GM23338 (cell line): Measurements from ENCODE around the gene CHCHD10. TPM values are rescaled to one million over a fixed set of nuclear protein-coding genes. Genes with fewer than 3 reads are reported as not detected.

Experiments used
- ATAC-seq: fragments of 200-7000 bp; cut with Tn5 transposase; 3 replicates; pipeline ENCODE4 v1.9.1; 2020
- DNase-seq: peaks from one replicate; pipeline ENCODE4 v3.0.0-alpha.2; 2015; ENCODE audit warnings: low spot score
- H2AFZ ChIP-seq: fragments of 200-600 bp; sonication (generic); 2 replicates; pipeline ENCODE4 v1.8.0; 2016; ENCODE audit warnings: antibody characterized with exemption, mild to moderate bottlenecking, moderate library complexity
- H3F3A ChIP-seq: fragments of 200-600 bp; sonication (generic); replicated peaks from 2 replicates; pipeline ENCODE4 v1.8.0; 2017; ENCODE audit warnings: antibody characterized with exemption, mixed run types, low read depth
- H3K27ac ChIP-seq: fragments of 200-600 bp; sonication (generic); 2 replicates; pipeline ENCODE4 v1.6.1; 2016; ENCODE audit warnings: low read depth
- H3K27me3 ChIP-seq: fragments of 200-600 bp; sonication (generic); 2 replicates; pipeline ENCODE4 v1.8.0; 2016; ENCODE audit warnings: mild to moderate bottlenecking, mixed run types, moderate library complexity; ENCODE audit not compliant: insufficient read depth
- H3K36me3 ChIP-seq: fragments of 200-600 bp; sonication (generic); 2 replicates; pipeline ENCODE4 v1.8.0; 2016; ENCODE audit warnings: mild to moderate bottlenecking; ENCODE audit not compliant: insufficient read depth
- H3K4me1 ChIP-seq: fragments of 200-600 bp; sonication (generic); 2 replicates; pipeline ENCODE4 v1.8.0; 2016; ENCODE audit warnings: mild to moderate bottlenecking, moderate library complexity; ENCODE audit not compliant: insufficient read depth
- H3K4me2 ChIP-seq: fragments of 200-600 bp; sonication (generic); 2 replicates; pipeline ENCODE4 v1.7.1; 2017; ENCODE audit warnings: mixed run types
- H3K4me3 ChIP-seq: fragments of 200-600 bp; sonication (generic); 2 replicates; pipeline ENCODE4 v1.6.1; 2016; ENCODE audit warnings: mixed run types
- H3K79me2 ChIP-seq: fragments of 200-600 bp; sonication (generic); replicated peaks from 2 replicates; pipeline ENCODE4 v1.8.0; 2017; ENCODE audit warnings: mild to moderate bottlenecking; ENCODE audit not compliant: insufficient read depth
- H3K9me2 ChIP-seq: fragments of 200-600 bp; sonication (generic); 2 replicates; pipeline ENCODE4 v1.8.0; 2017; ENCODE audit not compliant: insufficient read depth
- H4K20me1 ChIP-seq: fragments of 200-600 bp; sonication (generic); replicated peaks from 2 replicates; pipeline ENCODE4 v1.8.0; 2017; ENCODE audit warnings: mild to moderate bottlenecking; ENCODE audit not compliant: insufficient read depth
- H3K27ac Mint-ChIP-seq: 2 replicates; pipeline ENCODE4 v1.8.0; 2020; ENCODE audit warnings: inconsistent platforms, mild to moderate bottlenecking, moderate library complexity, mixed read lengths
- H3K27me3 Mint-ChIP-seq: 3 replicates; pipeline ENCODE4 v1.8.0; 2022; ENCODE audit warnings: low read depth, mild to moderate bottlenecking, moderate library complexity, mixed read lengths, inconsistent platforms; ENCODE audit not compliant: insufficient read depth, poor library complexity
- H3K36me3 Mint-ChIP-seq: 3 replicates; pipeline ENCODE4 v1.8.0; 2021; ENCODE audit warnings: low read depth, mild to moderate bottlenecking, inconsistent platforms, moderate library complexity, mixed read lengths
- H3K4me1 Mint-ChIP-seq: 3 replicates; pipeline ENCODE4 v1.8.0; 2020; ENCODE audit warnings: mild to moderate bottlenecking, inconsistent platforms, mixed read lengths
- H3K4me3 Mint-ChIP-seq: 3 replicates; pipeline ENCODE4 v1.8.0; 2021; ENCODE audit warnings: moderate library complexity, mild to moderate bottlenecking, inconsistent platforms, mixed read lengths
- H3K9me3 Mint-ChIP-seq: 3 replicates; pipeline ENCODE4 v1.8.0; 2020; ENCODE audit warnings: moderate library complexity, mild to moderate bottlenecking, inconsistent platforms, mixed read lengths
- EZH2 ChIP-seq: fragments of 200-600 bp; sonication (generic); IDR thresholded peaks from one replicate; pipeline ENCODE4 v1.8.0; 2017; ENCODE audit warnings: antibody characterized with exemption, mild to moderate bottlenecking, low read depth; ENCODE audit not compliant: unreplicated experiment
- EZH2phosphoT487 ChIP-seq: fragments of 200-600 bp; sonication (generic); IDR thresholded peaks from one replicate; pipeline ENCODE4 v1.8.1; 2018; ENCODE audit warnings: antibody characterized with exemption; ENCODE audit not compliant: unreplicated experiment
- JUNB ChIP-seq: IDR thresholded peaks from one replicate; pipeline ENCODE4 v1.6.1; 2016; ENCODE audit warnings: antibody characterized with exemption; ENCODE audit not compliant: unreplicated experiment
- NANOG ChIP-seq: IDR thresholded peaks from 2 replicates; pipeline ENCODE4 v1.6.1; 2016; ENCODE audit warnings: antibody characterized with exemption, borderline replicate concordance
- POLR2AphosphoS5 ChIP-seq: IDR thresholded peaks from 2 replicates; pipeline ENCODE4 v1.6.1; 2016; ENCODE audit warnings: antibody characterized with exemption, low read depth
- ZNF114 ChIP-seq: fragments of 250-450 bp; sonication (Bioruptor Pico); IDR thresholded peaks from 2 replicates; pipeline ENCODE4 v1.5.0; 2020; ENCODE audit warnings: mild to moderate bottlenecking, moderate library complexity
- ZNF331 ChIP-seq: fragments of 250-450 bp; sonication (Bioruptor Pico); IDR thresholded peaks from 2 replicates; pipeline ENCODE4 v1.5.0; 2020; ENCODE audit warnings: low read depth, mild to moderate bottlenecking, moderate library complexity
- polyA plus RNA-seq: library from polyadenylated mRNA; unstranded; fragments of >200 nt; fragmentation: Nextera tagmentation; extraction: Ambion mirVana; gene quantifications from 2 replicates; pipeline ENCODE4 v1.2.1, GENCODE V29; 2016
- total RNA-seq: library from RNA; depleted of rRNA; stranded (reverse); fragments of >200 nt; shearing (Covaris generic); gene quantifications from 2 replicates; pipeline ENCODE4 v1.2.3, GENCODE V29; 2014
- TF ChIP-seq, protein P1 (sequence below): IDR thresholded peaks from 2 replicates; pipeline ENCODE4 v1.6.1; 2016; ENCODE audit warnings: antibody characterized with exemption
- TF ChIP-seq, protein P2 (sequence below), 2 experiments: fragments of 200-600 bp in 1 of 2; sonication (generic) in 1 of 2; conservative IDR thresholded peaks; 2 replicates each; pipeline versions ENCODE4 v1.5.1 to v1.6.1; 2016 to 2017; ENCODE audit warnings: antibody characterized with exemption in 2 of 2, low read depth in 2 of 2, mild to moderate bottlenecking in 2 of 2, moderate library complexity in 1 of 2
- TF ChIP-seq, protein P3 (sequence below): IDR thresholded peaks from one replicate; pipeline ENCODE4 v1.6.1; 2018; ENCODE audit warnings: antibody characterized with exemption; ENCODE audit not compliant: unreplicated experiment

The CHCHD10 gene
- total and polyA plus RNA-seq, 2 experiments from 2014 or later, result 11.4 to 101 TPM

DNA sequence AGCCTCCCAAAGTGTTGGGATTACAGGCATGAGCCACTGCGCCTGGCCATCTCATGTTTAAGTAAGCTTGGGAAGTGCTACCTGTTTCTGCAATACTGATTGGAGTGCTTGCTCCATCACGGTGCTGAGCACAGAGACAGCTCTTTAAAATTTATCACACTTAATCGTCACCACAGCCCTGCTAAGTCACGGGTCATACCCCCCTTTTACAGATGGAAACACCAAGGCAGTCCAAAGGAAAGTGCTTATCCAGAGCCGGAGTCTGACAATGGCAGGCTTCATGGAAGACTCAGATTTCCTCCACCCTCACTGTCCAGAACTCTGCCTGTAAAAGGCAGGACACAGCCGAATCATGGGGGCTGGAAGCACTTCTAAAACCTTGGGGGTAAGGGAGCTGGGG is 7.7 kb downstream of the CHCHD10 start (continued):
- TF ChIP-seq EZH2phosphoT487 (no peak), NANOG (no peak), ZNF331 (no peak), POLR2AphosphoS5 (no peak), ZNF114 (CRISPR knock-in tag) (no peak)
- TF ChIP-seq, protein P1, sequence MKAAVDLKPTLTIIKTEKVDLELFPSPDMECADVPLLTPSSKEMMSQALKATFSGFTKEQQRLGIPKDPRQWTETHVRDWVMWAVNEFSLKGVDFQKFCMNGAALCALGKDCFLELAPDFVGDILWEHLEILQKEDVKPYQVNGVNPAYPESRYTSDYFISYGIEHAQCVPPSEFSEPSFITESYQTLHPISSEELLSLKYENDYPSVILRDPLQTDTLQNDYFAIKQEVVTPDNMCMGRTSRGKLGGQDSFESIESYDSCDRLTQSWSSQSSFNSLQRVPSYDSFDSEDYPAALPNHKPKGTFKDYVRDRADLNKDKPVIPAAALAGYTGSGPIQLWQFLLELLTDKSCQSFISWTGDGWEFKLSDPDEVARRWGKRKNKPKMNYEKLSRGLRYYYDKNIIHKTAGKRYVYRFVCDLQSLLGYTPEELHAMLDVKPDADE, result no peak
- TF ChIP-seq, protein P2, sequence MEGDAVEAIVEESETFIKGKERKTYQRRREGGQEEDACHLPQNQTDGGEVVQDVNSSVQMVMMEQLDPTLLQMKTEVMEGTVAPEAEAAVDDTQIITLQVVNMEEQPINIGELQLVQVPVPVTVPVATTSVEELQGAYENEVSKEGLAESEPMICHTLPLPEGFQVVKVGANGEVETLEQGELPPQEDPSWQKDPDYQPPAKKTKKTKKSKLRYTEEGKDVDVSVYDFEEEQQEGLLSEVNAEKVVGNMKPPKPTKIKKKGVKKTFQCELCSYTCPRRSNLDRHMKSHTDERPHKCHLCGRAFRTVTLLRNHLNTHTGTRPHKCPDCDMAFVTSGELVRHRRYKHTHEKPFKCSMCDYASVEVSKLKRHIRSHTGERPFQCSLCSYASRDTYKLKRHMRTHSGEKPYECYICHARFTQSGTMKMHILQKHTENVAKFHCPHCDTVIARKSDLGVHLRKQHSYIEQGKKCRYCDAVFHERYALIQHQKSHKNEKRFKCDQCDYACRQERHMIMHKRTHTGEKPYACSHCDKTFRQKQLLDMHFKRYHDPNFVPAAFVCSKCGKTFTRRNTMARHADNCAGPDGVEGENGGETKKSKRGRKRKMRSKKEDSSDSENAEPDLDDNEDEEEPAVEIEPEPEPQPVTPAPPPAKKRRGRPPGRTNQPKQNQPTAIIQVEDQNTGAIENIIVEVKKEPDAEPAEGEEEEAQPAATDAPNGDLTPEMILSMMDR (conservative IDR thresholded peaks at IDR 0.05; ENCODE audit: low read depth in 2 of 2), result no peak

DNA sequence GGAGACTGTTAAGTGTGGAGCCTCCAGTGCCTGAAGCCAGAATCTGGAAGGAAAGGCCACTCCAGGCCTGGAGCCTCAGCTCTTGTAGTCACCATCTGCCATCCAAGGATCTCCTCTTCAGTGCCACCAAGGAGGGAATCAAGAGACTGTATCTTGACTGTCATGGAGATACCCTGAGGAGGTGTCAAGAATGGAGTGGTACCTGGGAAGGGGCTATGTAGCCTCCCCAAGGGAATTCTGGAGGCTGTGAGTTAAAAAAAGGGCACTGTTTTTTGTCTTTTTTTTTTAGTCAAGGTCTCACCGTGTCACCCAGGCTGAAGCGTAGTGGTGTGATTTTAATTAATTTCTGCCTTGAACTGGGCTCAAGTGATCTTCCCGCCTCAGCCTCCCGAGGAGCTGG is 8.2 kb downstream of the CHCHD10 start:
- H3K4me3 Mint-ChIP-seq, result no peak overlapping the region
- TF ChIP-seq EZH2phosphoT487 (no peak), ZNF331 (no peak), EZH2 (no peak), ZNF114 (CRISPR knock-in tag) (no peak), JUNB (no peak)
- TF ChIP-seq, protein P2 (conservative IDR thresholded peaks at IDR 0.05; ENCODE audit: low read depth in 2 of 2), result no peak
- TF ChIP-seq, protein P3, sequence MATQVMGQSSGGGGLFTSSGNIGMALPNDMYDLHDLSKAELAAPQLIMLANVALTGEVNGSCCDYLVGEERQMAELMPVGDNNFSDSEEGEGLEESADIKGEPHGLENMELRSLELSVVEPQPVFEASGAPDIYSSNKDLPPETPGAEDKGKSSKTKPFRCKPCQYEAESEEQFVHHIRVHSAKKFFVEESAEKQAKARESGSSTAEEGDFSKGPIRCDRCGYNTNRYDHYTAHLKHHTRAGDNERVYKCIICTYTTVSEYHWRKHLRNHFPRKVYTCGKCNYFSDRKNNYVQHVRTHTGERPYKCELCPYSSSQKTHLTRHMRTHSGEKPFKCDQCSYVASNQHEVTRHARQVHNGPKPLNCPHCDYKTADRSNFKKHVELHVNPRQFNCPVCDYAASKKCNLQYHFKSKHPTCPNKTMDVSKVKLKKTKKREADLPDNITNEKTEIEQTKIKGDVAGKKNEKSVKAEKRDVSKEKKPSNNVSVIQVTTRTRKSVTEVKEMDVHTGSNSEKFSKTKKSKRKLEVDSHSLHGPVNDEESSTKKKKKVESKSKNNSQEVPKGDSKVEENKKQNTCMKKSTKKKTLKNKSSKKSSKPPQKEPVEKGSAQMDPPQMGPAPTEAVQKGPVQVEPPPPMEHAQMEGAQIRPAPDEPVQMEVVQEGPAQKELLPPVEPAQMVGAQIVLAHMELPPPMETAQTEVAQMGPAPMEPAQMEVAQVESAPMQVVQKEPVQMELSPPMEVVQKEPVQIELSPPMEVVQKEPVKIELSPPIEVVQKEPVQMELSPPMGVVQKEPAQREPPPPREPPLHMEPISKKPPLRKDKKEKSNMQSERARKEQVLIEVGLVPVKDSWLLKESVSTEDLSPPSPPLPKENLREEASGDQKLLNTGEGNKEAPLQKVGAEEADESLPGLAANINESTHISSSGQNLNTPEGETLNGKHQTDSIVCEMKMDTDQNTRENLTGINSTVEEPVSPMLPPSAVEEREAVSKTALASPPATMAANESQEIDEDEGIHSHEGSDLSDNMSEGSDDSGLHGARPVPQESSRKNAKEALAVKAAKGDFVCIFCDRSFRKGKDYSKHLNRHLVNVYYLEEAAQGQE, result no peak
- TF ChIP-seq, protein P1, result no peak

More for the DNA sequence above, 8.2 kb downstream of the CHCHD10 start:
- H3K4me1 ChIP-seq, result peaks cover 29% of the 10 kb centered on the region
- no peaks in the 10 kb centered on the region for H4K20me1 ChIP-seq
- H3K9me2 ChIP-seq, result no peaks in the 10 kb centered on the region
- H3K27ac ChIP-seq, result no peak overlapping the region
- ATAC-seq, result no peak
- no peaks in the 10 kb centered on the region for H3K27me3 ChIP-seq
- no peak overlapping the region for H3K4me2 ChIP-seq
- no peak overlapping the region for H3K27ac Mint-ChIP-seq
- H3F3A ChIP-seq, result 0 out of 2 replicates have a peak, but pooled peaks cover 3% of the 10 kb centered on the region
- H3K4me1 Mint-ChIP-seq, result peaks cover 26% of the 10 kb centered on the region
- H2AFZ ChIP-seq, result no peak overlapping the region
- no peaks in the 10 kb centered on the region for H3K9me3 Mint-ChIP-seq
- no peak overlapping the region for H3K4me3 ChIP-seq
- H3K27me3 Mint-ChIP-seq, result peaks cover 4% of the 10 kb centered on the region
- no peaks in the 10 kb centered on the region for H3K79me2 ChIP-seq
- H3K36me3 Mint-ChIP-seq, result no peaks in the 10 kb centered on the region
- H3K36me3 ChIP-seq, result no peaks in the 10 kb centered on the region
- DNase-seq, result no peak
